Stimulated activated CD8-positive, alpha-beta memory T cell treated with anti-CD3 and anti-CD28 coated beads, Interleukin-4, amount 100 ng/mL, for 1 hour (primary cell): ENCODE results near the gene NAA80.

ENCODE experiments used
- DNase-seq, 2 donors: peaks; one replicate each; pipeline ENCODE4 v3.0.0-alpha.2; 2020; ENCODE audit warnings: low read depth in 2 of 2, low spot score in 1 of 2

The NAA80 gene

GRCh38 chr3:50259432-50260026 lies 39.7 kb downstream of the NAA80 start:
- no peak for DNase-seq

DNA sequence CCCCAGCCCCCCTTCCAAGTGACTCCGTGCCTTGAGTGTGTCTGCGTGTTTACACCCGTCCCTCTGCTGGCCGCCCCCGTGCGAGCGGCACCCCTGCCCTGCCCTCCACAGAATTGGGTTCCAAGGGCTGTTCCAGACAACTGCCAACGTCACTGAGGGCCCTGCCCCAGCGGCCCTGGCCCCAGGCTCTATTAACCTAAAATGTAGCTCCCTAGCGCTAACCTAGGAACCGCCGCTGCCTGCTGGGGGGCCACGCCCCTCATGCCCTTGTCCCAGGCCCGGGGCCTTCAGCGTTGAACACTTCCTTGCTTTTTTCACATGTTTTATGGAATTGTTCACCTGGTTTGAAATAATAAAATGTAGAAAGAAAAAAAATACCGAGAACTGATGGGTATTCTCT lies 40.2 kb downstream of the NAA80 start:
- DNase-seq: no peak

GRCh38 chr3:50258029-50258680 lies 41.0 kb downstream of the NAA80 start:
- no peak for DNase-seq

- no peak for DNase-seq
Observed at GRCh38 chr3:50256978-50257890, 42.0 kb downstream of the NAA80 start.

- DNase-seq: no peak
Observed at GRCh38 chr3:50255251-50255615, 44.0 kb downstream of the NAA80 start.

- DNase-seq: no peak
Observed at GRCh38 chr3:50254577-50255250, 44.5 kb downstream of the NAA80 start.

DNA sequence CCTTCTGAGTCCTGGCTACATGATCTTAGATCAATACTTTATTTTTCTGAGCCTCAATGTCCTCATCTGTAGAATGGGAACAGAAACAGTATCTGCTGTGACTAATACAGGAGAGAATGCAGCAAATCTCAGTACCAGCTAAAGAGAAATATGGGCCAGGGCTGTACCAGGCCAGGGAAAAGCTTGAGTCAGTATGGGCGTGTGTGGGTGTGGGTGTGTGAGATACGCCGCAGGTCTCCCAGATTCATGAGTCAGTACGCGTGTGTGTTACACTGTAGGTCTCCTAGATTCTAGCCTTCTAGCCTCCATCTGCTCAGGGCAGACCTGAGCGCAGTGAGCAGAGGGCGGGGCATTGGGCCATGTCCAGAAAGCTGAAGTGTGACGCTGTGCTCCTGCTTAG lies 48.0 kb downstream of the NAA80 start:
- DNase-seq: no peak

DNA sequence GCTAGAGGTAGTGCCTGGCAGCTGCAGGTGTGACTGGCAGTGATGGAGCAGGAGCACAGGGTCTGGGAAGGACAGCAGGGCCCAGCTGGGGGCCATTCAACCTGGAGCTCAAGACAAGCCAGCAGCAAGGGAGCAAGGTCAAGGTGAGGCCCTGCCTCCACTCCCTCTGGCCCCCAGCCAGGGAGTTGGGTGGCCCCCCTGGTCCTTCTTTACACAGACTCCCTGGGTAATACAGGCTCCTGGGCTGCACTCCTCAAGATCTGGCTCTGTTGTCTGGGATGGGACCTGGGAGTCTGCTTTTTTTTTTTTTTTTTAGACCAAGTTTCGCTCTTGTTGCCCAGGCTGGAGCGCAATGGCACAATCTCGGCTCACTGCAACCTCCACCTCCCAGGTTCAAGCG lies 48.7 kb downstream of the NAA80 start:
- no peak for DNase-seq

DNA sequence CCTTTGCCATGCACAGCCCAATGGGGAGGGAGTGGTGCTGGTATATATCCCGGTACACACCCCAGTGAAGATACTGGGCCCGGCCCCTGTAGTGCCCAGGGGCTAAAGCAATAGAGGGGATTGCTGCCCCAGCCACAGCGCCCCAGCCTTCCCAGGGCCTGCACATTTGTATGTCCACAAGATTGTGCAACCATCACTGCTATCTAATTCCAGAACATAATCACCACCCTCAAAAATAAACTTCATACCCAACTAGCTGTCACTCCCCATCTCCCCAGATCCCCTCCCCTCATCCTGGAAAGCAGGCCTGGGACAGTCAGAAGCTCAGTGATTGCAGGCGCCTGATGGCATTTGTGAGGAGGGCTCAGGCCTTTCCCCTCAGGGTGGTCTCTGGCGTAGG lies 49.7 kb downstream of the NAA80 start:
- DNase-seq: no peak

DNA sequence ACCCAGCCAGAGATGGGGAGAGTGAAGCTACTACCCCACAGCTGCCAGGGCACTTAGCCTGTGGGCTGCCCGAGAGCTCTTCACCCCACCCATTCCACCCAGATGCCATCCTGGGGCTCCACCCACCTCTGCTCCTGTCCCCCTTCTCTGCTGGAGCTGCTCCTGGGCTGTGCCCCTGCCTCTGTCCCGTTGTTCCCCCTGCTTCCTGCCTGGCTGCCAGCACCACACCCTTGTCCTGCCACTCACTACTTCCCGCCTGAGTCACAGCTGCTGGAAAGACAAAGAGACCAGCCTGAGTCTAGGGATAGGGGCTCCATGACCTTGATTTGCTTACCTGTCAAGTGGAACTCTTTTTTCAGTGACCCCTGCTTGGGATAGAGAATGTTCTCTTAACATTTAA lies 50.8 kb downstream of the NAA80 start:
- no peak for DNase-seq

- peak; percentile 56 to 63 for DNase-seq
Observed at GRCh38 chr3:50246517-50246954, 52.7 kb downstream of the NAA80 start.
